ENCODE results near the gene PHACTR3.

The PHACTR3 gene

DNA sequence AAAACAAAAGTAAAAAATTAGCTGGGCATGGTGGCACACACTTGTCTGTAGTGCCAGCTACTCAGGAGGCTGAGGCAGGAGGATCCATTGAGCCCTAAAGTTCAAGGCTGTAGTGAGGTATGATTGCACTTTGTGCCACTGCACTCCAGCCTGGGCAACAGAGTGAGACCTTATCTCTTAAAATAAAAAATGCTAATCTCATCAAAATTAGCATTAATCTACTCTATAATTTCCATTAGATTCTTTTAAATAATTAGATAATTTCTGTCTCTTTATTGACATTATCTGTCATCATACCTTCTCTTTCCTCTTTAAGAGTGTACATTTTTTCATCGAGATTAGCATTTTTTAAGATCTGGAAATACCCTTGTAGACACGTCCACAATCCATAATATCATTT lies 48.0 kb downstream of the PHACTR3 start:
- Histone ChIP-seq H3F3A (ENCODE audit: insufficient read depth, low read length) (no peaks in the 10 kb centered on the region), H4K20me1 (ENCODE audit: insufficient read depth, low read length) (no peaks in the 10 kb centered on the region)

GRCh38 chr20:59656417-59656816 lies 52.1 kb downstream of the PHACTR3 start:
- H3K9ac ChIP-seq (ENCODE audit: low read length), result no peak overlapping the region
- no peaks in the 10 kb centered on the region for H3K4me1 ChIP-seq (ENCODE audit: insufficient read depth, low read length, severe bottlenecking)
- H3K4me2 ChIP-seq (ENCODE audit: low read length), result no peak overlapping the region
- H3K79me2 ChIP-seq (ENCODE audit: insufficient read depth, low read length), result no peaks in the 10 kb centered on the region
- H3K36me3 ChIP-seq (ENCODE audit: insufficient read depth, low read length), result no peaks in the 10 kb centered on the region
- H3F3A ChIP-seq (ENCODE audit: insufficient read depth, low read length), result no peaks in the 10 kb centered on the region
- no peak overlapping the region for H3K4me3 ChIP-seq (ENCODE audit: low read depth, low read length, poor library complexity, severe bottlenecking)
- H4K20me1 ChIP-seq (ENCODE audit: insufficient read depth, low read length), result no peaks in the 10 kb centered on the region
- H2AFZ ChIP-seq (ENCODE audit: low read length), result no peak overlapping the region
- TF ChIP-seq, protein P1, sequence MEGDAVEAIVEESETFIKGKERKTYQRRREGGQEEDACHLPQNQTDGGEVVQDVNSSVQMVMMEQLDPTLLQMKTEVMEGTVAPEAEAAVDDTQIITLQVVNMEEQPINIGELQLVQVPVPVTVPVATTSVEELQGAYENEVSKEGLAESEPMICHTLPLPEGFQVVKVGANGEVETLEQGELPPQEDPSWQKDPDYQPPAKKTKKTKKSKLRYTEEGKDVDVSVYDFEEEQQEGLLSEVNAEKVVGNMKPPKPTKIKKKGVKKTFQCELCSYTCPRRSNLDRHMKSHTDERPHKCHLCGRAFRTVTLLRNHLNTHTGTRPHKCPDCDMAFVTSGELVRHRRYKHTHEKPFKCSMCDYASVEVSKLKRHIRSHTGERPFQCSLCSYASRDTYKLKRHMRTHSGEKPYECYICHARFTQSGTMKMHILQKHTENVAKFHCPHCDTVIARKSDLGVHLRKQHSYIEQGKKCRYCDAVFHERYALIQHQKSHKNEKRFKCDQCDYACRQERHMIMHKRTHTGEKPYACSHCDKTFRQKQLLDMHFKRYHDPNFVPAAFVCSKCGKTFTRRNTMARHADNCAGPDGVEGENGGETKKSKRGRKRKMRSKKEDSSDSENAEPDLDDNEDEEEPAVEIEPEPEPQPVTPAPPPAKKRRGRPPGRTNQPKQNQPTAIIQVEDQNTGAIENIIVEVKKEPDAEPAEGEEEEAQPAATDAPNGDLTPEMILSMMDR (IDR thresholded peaks at IDR 0.05; ENCODE audit: low read length), result no peak
- no peak for TF ChIP-seq EZH2 (IDR thresholded peaks at IDR 0.05; ENCODE audit: borderline replicate concordance, low read length)
- H3K9me3 ChIP-seq (ENCODE audit: low read length), result peaks cover 4% of the 10 kb centered on the region; the same call in 1 of the 2 replicates
- no peaks in the 10 kb centered on the region for H3K9me2 ChIP-seq (ENCODE audit: low read depth, low read length)
- H3K27me3 ChIP-seq (ENCODE audit: insufficient read depth, low read length), result no peaks in the 10 kb centered on the region; the same call in 1 of the 2 replicates
- H3K27ac ChIP-seq (ENCODE audit: low read depth, low read length, poor library complexity, severe bottlenecking), result no peak overlapping the region

More for the DNA sequence above, 48.0 kb downstream of the PHACTR3 start:
- Histone ChIP-seq H3K4me3 (ENCODE audit: low read depth, low read length, poor library complexity, severe bottlenecking) (no peak overlapping the region), H3K27ac (ENCODE audit: low read depth, low read length, poor library complexity, severe bottlenecking) (no peak overlapping the region), H3K9ac (ENCODE audit: low read length) (no peak overlapping the region), H3K4me2 (ENCODE audit: low read length) (no peak overlapping the region), H3K9me3 (ENCODE audit: low read length) (peaks cover under 1% of the 10 kb centered on the region; the same call in 1 of the 2 replicates), H3K79me2 (ENCODE audit: insufficient read depth, low read length) (no peaks in the 10 kb centered on the region), H3K9me2 (ENCODE audit: low read depth, low read length) (no peaks in the 10 kb centered on the region), H2AFZ (ENCODE audit: low read length) (no peak overlapping the region), H3K4me1 (ENCODE audit: insufficient read depth, low read length, severe bottlenecking) (no peaks in the 10 kb centered on the region), H3K27me3 (ENCODE audit: insufficient read depth, low read length) (no peaks in the 10 kb centered on the region), H3K36me3 (ENCODE audit: insufficient read depth, low read length) (no peaks in the 10 kb centered on the region)
- no peak for TF ChIP-seq EZH2 (IDR thresholded peaks at IDR 0.05; ENCODE audit: borderline replicate concordance, low read length)
- TF ChIP-seq, protein P1 (IDR thresholded peaks at IDR 0.05; ENCODE audit: low read length), result no peak

- Histone ChIP-seq H3K9me3 (ENCODE audit: low read length) (peaks cover 4% of the 10 kb centered on the region; the same call in 1 of the 2 replicates), H3K4me2 (ENCODE audit: low read length) (no peak overlapping the region), H3K4me3 (ENCODE audit: low read depth, low read length, poor library complexity, severe bottlenecking) (no peak overlapping the region), H3K36me3 (ENCODE audit: insufficient read depth, low read length) (no peaks in the 10 kb centered on the region), H3K9me2 (ENCODE audit: low read depth, low read length) (no peaks in the 10 kb centered on the region), H2AFZ (ENCODE audit: low read length) (no peak overlapping the region), H3K4me1 (ENCODE audit: insufficient read depth, low read length, severe bottlenecking) (no peaks in the 10 kb centered on the region), H4K20me1 (ENCODE audit: insufficient read depth, low read length) (no peaks in the 10 kb centered on the region), H3K27me3 (ENCODE audit: insufficient read depth, low read length) (no peaks in the 10 kb centered on the region; the same call in 1 of the 2 replicates), H3K27ac (ENCODE audit: low read depth, low read length, poor library complexity, severe bottlenecking) (no peak overlapping the region), H3K79me2 (ENCODE audit: insufficient read depth, low read length) (no peaks in the 10 kb centered on the region), H3F3A (ENCODE audit: insufficient read depth, low read length) (no peaks in the 10 kb centered on the region), H3K9ac (ENCODE audit: low read length) (no peak overlapping the region)
- TF ChIP-seq, protein P1 (IDR thresholded peaks at IDR 0.05; ENCODE audit: low read length), result no peak
- TF ChIP-seq EZH2 (IDR thresholded peaks at IDR 0.05; ENCODE audit: borderline replicate concordance, low read length), result no peak
These were observed 53.2 kb downstream of the PHACTR3 start for GRCh38 chr20:59657459-59658046.

All from OCI-LY1 (cell line).